GM20000 (cell line): ENCODE measurements around the gene R3HCC1L.

Source experiments
- DNase-seq: peaks from one replicate; pipeline ENCODE4 v3.0.0; 2012; ENCODE audit warnings: low spot score
- TF ChIP-seq, protein P1 (sequence below): IDR thresholded peaks from 2 replicates; pipeline ENCODE4 v1.5.1; 2012; ENCODE audit warnings: mild to moderate bottlenecking, control low read depth; ENCODE audit errors: extremely low read depth, missing control alignments

Gene R3HCC1L

DNA sequence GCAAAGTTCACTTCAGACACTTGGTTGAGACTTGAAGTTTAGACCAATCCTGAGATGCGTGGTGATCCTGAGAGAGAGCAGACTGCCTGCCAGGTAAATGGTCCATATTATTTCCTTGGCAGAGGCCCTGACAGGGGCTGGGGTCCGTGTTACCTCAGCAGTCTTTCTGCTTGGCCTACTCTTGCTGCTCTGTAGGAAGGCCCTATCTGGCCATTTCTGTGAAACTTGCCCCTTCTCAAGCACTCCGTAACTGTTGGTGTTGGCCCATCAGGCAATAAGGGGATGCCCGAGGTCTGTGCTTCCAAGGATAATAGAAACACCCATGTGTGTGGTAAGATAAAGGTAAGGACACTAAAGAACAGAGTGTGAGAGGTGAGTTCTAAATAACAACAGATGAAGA, 113.6 kb downstream of the R3HCC1L start:
- TF ChIP-seq, protein P1, sequence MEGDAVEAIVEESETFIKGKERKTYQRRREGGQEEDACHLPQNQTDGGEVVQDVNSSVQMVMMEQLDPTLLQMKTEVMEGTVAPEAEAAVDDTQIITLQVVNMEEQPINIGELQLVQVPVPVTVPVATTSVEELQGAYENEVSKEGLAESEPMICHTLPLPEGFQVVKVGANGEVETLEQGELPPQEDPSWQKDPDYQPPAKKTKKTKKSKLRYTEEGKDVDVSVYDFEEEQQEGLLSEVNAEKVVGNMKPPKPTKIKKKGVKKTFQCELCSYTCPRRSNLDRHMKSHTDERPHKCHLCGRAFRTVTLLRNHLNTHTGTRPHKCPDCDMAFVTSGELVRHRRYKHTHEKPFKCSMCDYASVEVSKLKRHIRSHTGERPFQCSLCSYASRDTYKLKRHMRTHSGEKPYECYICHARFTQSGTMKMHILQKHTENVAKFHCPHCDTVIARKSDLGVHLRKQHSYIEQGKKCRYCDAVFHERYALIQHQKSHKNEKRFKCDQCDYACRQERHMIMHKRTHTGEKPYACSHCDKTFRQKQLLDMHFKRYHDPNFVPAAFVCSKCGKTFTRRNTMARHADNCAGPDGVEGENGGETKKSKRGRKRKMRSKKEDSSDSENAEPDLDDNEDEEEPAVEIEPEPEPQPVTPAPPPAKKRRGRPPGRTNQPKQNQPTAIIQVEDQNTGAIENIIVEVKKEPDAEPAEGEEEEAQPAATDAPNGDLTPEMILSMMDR: no peak

DNA sequence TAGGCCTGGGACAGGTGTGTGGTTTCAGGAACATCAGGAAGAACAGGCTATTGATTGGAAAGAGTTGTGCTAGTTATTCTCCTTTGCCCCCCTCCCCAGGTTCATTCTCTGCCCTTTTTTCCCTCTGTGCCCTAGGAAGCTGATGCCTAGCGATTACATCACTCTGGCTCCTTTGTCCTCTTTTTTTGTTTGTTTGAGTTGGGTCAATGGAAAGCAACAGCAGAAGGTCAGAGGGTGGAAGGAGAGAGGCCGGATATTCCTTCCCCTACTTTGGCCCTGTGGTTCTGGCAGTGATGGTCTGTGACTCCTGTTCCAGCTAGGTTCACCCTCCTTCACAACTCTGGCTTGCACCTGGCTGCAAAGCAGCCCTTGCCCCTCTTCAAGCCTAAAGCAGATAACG, 114.7 kb downstream of the R3HCC1L start:
- TF ChIP-seq, protein P1: no peak
- no peak for DNase-seq

More for the DNA sequence above, 113.6 kb downstream of the R3HCC1L start:
- DNase-seq: no peak

DNA sequence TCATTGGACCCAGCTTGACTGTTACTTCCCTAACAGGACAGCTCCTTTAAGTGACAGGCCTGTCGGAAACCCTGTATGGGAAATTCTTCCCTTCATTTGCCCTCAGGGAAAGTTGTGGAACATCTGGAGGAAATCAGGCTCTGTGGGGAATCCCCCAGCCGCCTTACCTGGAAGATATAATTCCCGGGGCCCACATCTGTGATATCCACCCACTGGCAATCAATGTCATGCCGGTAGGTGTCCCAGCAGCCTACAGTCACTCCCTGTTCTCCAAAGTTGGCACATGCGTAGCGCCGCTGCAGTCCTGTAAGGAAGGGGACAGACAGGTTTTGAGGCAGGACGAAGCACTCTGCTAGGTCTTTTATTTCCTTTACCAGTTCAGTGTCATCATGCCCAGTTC, 116.9 kb downstream of the R3HCC1L start:
- peak; percentile 5 for DNase-seq

DNA sequence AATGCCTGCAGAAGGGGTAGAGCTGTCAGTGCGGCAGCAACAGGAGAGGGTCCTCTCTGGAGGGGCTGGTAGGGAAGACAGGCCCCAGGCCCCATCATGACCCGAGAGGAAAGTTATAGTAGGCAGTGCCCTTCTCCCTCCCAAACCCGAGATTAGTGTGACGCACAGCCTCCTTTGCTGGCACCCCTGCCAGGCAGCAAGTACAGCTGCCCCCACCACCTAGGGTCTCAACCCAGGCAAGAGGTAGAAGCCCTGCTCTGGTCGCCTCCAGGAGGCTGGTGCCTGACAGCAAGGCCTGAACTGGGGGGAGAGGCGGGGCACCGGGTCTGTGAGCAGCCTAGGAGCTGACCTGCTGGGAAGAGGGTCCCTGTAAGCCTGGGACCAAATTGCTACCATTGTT, 118.0 kb downstream of the R3HCC1L start:
- DNase-seq: peak; percentile 8
- TF ChIP-seq, protein P1: no peak

More for the DNA sequence above, 116.9 kb downstream of the R3HCC1L start:
- TF ChIP-seq, protein P1: no peak

DNA sequence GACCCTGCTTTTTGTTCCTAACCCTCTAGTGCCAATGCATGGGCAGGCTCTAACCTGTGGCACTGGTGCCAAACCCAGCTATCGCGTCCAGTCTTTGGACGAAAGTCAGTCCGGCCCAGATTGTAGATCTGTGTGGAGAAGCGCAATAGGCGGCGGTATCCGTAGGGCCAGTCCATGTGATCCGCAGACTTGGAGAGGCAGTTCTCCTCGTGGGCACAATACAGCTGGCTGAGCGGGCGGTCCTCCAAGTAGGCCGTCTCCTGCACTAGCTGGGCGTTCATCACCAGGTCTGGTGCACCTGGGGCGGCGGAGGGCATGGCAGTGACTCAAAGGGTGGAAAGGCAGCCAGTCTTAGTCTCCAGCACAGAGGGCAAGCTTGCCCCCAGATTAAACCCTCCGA, 119.0 kb downstream of the R3HCC1L start:
- DNase-seq: no peak
- TF ChIP-seq, protein P1: no peak

DNA sequence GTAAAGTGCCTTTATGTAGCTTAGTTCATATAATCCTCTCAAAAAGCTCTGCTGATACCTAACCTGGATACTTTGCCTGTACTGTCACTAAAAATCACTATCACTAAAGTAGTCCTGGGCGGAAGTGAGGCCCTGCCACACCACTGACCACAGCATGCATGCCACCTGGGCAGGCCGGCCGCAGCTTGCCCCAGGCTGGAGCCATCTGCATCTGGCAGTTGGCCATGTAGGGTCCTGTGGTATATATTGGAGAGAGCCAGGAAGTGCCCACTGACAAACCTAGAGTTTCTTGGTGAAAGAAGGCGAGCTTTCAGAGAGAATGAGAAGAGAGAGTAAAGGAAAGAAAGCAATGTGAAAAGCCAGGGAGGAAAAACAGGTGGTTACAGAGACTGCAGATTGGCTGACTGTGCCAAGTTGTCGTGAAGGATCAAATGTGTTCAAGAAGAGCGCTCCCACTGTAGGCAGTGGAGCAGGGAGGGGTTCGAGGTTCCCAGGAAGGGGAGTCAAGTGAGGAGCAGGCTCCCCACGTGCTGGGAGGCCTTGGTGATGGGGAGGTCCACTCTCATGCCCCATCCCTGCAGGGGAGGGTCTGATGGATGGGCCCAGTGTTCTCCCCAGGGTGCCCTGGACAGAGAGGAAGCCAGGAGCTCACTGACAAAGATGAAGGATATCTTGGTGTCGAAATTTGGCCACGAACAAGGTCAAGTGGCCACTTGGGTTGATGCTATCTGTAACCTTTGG, 119.9 kb downstream of the R3HCC1L start:
- no peak for DNase-seq
- TF ChIP-seq, protein P1: no peak

DNA sequence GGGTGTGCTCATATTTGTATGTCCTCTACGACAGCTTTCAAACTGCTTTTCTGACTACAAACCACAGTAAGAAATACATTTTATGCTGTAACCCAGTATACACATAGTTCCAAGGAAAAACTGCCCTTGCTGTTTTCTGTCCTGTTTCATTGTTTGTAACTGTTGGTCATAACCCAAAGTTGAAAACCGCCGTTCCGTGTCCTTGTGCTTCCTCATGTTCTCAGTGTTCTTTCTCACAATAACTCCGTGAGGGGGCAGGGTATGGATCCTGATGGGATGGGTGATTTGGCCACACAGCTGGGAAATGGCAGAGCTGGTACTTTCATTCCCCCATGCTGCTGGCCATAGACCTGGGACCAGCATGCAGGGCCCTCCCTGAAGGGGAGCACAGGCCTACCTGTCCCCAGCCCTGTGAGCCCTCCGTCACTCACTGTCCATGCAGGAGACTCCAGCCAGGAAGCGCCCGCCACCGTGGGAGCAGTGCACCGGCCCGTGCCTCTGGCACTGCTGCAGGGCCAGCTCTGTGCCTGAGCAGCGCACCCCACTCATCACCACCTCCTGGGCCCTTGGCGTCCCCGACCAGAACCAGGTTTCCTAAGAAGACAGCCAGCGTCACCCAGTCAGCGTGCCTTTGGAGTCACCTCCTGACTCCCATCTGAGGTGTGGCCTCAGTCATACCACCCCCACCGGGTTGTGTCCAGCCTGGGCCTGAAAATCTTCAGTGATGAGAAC, 120.9 kb downstream of the R3HCC1L start:
- peak; percentile 2 for DNase-seq
- TF ChIP-seq, protein P1: no peak
